AG09309 (cell line): ENCODE results near the gene AKT1S1.

ENCODE experiments used
- DNase-seq: peaks from one replicate; pipeline ENCODE4 v3.0.0-alpha.2; 2010; ENCODE audit warnings: low read depth
- H3K4me3 ChIP-seq: 2 replicates; pipeline ENCODE4 v1.5.1; 2011; ENCODE audit warnings: mild to moderate bottlenecking, low read depth, low read length, moderate library complexity; ENCODE audit not compliant: control insufficient read depth
- TF ChIP-seq, protein P1 (sequence below): IDR thresholded peaks from 2 replicates; pipeline ENCODE4 v1.5.1; 2011; ENCODE audit warnings: mild to moderate bottlenecking, low read depth, low read length, inconsistent platforms; ENCODE audit not compliant: insufficient read depth, control insufficient read depth; ENCODE audit errors: missing control alignments

The AKT1S1 gene

DNA sequence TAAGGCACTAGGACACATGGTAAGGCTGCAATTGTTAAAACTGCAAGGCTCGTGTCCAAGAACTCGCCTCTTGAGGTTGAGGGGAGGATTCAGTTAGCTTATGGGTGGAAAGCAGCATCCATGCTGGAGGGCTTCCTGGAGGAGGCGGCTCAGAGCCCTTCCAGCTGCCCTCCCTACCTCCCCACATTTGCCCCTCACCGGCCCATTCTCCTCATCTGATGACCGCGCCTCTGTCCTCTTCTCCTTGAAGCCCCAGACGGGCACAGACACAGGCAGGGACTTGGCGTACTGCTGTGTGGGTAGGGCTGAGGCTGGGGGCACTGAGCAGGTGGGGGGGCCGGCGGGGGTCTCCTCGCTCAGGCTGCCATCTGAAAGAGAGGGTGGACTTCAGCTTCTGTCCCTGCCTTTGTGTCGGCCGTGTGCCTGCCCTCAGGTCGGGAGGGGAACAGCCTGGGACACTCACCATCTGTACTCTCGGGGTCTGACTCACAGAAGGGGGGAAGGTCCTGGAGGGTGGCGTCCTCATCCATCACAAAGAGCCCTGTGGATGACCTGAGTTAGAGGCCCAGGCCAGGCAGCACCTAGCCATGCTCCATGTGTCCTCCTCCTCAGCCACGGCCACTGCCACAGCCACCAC, 5.7 kb downstream of the AKT1S1 start:
- TF ChIP-seq, protein P1, sequence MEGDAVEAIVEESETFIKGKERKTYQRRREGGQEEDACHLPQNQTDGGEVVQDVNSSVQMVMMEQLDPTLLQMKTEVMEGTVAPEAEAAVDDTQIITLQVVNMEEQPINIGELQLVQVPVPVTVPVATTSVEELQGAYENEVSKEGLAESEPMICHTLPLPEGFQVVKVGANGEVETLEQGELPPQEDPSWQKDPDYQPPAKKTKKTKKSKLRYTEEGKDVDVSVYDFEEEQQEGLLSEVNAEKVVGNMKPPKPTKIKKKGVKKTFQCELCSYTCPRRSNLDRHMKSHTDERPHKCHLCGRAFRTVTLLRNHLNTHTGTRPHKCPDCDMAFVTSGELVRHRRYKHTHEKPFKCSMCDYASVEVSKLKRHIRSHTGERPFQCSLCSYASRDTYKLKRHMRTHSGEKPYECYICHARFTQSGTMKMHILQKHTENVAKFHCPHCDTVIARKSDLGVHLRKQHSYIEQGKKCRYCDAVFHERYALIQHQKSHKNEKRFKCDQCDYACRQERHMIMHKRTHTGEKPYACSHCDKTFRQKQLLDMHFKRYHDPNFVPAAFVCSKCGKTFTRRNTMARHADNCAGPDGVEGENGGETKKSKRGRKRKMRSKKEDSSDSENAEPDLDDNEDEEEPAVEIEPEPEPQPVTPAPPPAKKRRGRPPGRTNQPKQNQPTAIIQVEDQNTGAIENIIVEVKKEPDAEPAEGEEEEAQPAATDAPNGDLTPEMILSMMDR = no peak
- no peak for DNase-seq
- no peak overlapping the region for H3K4me3 ChIP-seq

DNA sequence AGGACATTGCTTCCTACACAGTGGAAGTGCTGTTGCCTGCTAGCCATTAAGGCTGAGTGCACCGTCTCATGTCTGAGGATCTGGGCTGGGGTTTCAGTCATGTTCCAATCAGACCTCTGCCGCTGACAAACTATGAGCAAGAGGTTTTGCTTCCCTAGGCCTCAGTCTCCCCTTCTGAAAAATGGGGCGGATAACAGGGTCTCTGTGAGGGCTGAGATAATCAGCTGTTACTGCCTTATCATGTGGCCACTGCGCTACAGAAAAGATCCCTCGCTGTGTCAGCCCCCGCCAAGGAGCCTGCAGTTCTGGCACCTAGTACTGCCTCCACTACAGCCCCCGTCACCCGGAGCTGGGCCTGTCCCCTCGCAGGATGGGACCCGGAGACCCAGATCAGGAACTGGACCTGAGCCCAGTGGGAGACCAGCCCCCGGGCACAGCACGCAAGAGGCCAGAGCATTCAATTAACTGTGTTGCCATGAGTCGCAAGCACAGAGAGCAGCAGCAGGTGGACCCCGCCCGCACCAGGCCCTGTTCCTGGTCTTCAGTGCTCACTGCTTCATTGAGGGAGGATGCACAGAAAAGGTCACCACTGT, 6.8 kb downstream of the AKT1S1 start:
- DNase-seq = no peak
- peak overlapping the region; percentile 45 for H3K4me3 ChIP-seq
- TF ChIP-seq, protein P1 = no peak

DNA sequence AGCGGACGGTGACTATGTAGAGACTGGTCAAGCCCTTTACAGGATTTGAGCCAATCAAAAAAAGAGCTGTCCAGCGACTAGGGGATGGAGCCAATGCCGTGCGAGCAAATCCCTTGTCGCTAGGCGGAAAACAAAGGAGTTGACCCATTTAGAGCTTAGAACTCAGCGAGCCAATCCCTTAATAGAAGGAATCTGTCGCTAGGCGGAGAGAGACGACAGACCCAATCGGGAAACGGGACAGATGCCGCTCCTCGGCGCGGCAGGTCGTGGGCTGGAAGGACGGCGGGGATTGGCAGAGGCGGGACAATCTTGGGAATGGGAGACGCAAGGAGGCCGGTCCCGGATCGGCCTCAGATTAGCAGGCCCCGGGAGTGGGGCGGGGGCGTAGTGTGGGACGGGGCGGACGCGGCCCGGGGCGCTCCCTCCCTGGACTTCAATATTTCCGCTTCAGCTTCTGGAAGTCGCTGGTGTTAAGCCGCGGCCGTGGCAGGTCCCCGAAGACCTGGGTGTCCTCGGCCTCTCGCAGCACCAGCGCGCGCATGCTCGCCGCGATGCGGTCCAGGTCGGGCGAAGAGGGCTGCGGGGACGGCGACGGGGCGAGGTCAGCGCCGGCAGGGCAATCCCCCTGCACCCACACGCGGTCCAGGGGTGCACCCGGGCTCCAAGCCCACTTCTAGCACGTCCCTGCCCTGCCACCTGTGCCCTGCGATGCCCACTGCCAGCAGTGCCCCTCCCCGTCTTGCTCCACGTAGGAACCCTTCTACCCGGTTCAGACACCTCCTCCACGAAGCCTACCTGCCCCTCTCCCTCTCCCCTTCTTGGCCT, 7.5 kb downstream of the AKT1S1 start:
- H3K4me3 ChIP-seq = peak overlapping the region; percentile 45
- peak; percentile 100 for DNase-seq
- TF ChIP-seq, protein P1 = no peak

DNA sequence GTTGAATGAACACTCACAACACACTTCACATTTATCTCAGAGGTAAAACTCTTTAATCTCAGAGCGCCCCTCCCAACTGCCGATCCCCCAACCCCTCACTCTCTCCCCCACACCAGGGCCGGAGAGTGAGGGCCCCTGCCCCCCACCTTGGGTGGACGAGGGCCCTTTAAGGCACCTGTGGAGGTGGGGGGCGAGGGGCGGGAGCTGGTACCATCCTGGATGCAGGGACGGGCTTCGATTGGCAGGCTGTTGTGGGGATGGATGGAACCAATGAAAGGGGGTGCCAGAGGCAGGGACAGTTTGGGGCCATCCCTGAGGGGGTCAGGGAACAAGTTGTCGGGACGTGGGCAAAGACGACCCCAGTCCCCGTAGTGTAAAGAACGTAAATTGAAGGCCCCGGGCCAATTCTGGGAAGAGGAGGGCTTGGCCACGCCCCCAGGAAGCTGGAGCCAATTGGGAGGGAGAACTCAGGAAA, 8.1 kb downstream of the AKT1S1 start:
- no peak for DNase-seq
- TF ChIP-seq, protein P1 = no peak
- H3K4me3 ChIP-seq = peak overlapping the region; percentile 37

DNA sequence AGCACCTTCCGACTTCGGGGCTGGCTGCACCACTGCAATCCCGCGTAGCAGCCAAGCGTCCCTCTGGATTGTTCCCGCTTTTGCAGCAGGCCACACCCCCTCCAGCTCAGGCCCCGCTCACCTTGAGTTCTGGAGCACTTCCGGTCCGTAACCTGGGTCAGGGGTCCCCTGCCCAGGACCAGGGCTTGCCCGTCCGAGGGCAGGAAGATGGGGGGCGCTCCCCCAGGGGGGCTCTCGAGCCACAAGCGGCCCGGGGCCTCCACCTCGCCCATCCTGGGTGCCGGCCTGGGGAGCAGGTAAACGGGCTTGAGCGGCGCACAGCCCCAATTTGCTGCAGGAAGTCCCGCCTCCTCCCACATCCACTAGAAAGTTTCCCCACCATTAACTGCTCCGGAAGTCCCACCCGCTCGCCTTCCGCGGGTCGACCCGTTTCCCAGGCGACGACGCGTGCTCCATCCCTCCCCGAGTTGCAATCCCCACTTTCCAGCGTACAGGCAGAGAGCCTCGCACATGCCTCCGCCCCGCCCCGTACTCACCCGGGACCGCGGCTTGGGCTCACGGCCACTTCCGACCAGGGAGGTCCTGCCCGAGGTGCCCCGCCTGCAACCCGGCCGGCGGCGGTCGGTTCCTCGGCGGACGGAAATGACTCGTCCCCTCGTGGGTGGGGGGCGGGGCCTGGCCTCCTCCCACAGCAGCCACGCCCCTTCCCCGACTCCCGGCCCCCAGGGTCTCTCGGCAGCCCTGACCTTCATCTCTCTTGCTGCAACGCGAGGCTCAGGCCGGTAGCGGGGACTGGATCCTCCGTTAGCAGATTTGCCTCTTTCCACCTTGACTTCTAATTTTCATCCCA, 10.0 kb downstream of the AKT1S1 start, which contains the start of gene PNKP:
TSS of gene PNKP (minus strand) at position 644 of the 850 bp plus-strand sequence. CDS start at position 272, 372 bp downstream.
- H3K4me3 ChIP-seq = peak within 1 kb of the TSS; percentile 88
- TF ChIP-seq, protein P1 = no peak
- DNase-seq = no peak

DNA sequence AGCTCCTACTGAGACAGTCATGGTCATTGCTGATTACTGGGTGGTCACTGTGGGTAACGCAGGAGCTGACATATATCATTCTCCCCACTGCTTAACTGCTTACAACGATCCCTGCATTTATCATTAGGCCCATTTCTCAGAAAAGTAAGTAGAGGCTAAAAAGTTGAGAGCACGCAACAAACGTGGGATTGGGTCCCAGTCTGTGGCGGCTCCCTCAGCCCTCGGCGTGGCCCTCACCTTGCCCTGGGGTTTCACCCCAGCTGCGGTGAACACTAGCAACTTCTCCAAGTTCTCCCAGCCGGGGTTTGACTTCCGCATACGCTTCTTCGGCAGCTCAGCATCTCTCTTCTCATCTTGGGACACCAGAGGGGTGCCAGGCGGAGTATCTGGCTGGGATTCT, 12.3 kb downstream of the AKT1S1 start:
- DNase-seq = no peak
- TF ChIP-seq, protein P1 = no peak
- no peak overlapping the region for H3K4me3 ChIP-seq
